Activated T-helper 17 cell treated with anti-CD3 and anti-CD28 coated beads, Interleukin-2, amount 50 U/mL, for 72 hours (primary cell): ENCODE results near the gene LRCOL1. TPM values are rescaled to one million over a fixed set of nuclear protein-coding genes. Genes with fewer than 3 reads are reported as not detected.

Source experiments
- ATAC-seq: fragments of 150-1000 bp; cut with Tn5 transposase; replicated peaks from 2 replicates; pipeline ENCODE4 v1.10.0; 2021; ENCODE audit warnings: mild to moderate bottlenecking, moderate library complexity
- H3K27ac Mint-ChIP-seq: one replicate; pipeline ENCODE4 v1.8.0; 2022; ENCODE audit warnings: mixed read lengths
- H3K27me3 Mint-ChIP-seq: one replicate; pipeline ENCODE4 v1.8.0; 2022; ENCODE audit warnings: mixed read lengths
- H3K36me3 Mint-ChIP-seq: one replicate; pipeline ENCODE4 v1.8.0; 2022; ENCODE audit warnings: low read depth, mild to moderate bottlenecking, mixed read lengths
- H3K4me1 Mint-ChIP-seq: one replicate; pipeline ENCODE4 v1.8.0; 2022; ENCODE audit warnings: mixed read lengths
- H3K4me3 Mint-ChIP-seq: one replicate; pipeline ENCODE4 v1.8.0; 2022; ENCODE audit warnings: mild to moderate bottlenecking, mixed read lengths
- H3K9me3 Mint-ChIP-seq: one replicate; pipeline ENCODE4 v1.8.0; 2022; ENCODE audit warnings: mixed read lengths
- total RNA-seq, 2 donors: library from RNA; stranded (reverse); gene quantifications; one replicate each; pipeline ENCODE4 v1.2.3, GENCODE V29; 2022

Gene LRCOL1
- total RNA-seq, 2 donors from 2014 or later, result not detected

DNA sequence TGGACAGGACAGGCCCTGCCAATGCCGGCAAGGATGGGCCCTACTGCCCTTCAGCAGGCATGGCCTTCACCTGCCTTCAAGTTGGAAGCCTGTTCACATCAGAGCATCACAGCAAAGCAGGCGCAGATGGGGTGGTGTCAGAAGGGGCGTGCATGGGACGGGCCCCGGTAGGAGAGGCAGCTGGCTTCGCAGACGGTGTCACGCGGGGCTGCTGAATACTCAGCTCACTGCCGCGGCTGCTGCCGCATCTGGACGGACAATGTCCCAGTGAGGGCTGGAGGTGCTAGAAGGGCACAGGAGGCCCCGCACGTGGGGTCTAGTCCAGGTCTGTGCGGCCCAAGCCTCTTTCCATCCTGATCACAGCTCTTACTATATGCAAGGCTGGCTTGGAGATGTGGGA, 42.1 kb downstream of the LRCOL1 start:
- ATAC-seq, result no peak
- H3K27ac Mint-ChIP-seq, result no peak overlapping the region
- H3K4me1 Mint-ChIP-seq, result no peaks in the 10 kb centered on the region
- H3K4me3 Mint-ChIP-seq, result no peak overlapping the region
- H3K9me3 Mint-ChIP-seq, result no peaks in the 10 kb centered on the region
- peaks cover 5% of the 10 kb centered on the region for H3K36me3 Mint-ChIP-seq
- H3K27me3 Mint-ChIP-seq, result no peaks in the 10 kb centered on the region

GRCh38 chr12:132566516-132567131, 43.8 kb downstream of the LRCOL1 start:
- Mint-ChIP-seq H3K36me3 (peaks cover 5% of the 10 kb centered on the region), H3K27ac (no peak overlapping the region), H3K4me1 (no peaks in the 10 kb centered on the region), H3K27me3 (no peaks in the 10 kb centered on the region), H3K4me3 (no peak overlapping the region), H3K9me3 (no peaks in the 10 kb centered on the region)
- no peak for ATAC-seq

DNA sequence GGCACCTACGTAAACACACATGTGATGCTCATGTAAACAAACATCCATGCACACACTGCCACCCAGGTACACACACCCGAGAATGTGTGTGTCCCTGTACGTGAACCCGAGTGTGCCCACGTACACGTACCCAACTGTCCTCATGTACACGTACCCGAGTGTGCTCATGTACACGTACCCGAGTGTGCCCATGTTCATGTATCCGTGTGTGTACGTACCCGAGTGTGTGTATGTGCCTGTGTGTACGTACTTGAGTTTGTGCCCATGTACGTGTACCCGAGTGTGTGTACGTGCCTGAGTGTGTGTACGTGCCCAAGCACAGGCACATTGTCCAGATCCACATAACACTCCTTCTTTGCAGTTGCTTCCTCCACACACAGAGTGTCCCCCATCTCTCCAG, 45.0 kb downstream of the LRCOL1 start:
- H3K9me3 Mint-ChIP-seq, result no peaks in the 10 kb centered on the region
- H3K4me3 Mint-ChIP-seq, result no peak overlapping the region
- peaks cover 5% of the 10 kb centered on the region for H3K36me3 Mint-ChIP-seq
- ATAC-seq, result no peak
- H3K27ac Mint-ChIP-seq, result no peak overlapping the region
- no peaks in the 10 kb centered on the region for H3K4me1 Mint-ChIP-seq
- no peaks in the 10 kb centered on the region for H3K27me3 Mint-ChIP-seq

- Mint-ChIP-seq H3K4me3 (no peak overlapping the region), H3K27me3 (no peaks in the 10 kb centered on the region), H3K4me1 (no peaks in the 10 kb centered on the region), H3K9me3 (no peaks in the 10 kb centered on the region), H3K36me3 (peaks cover 5% of the 10 kb centered on the region), H3K27ac (no peak overlapping the region)
- ATAC-seq, result no peak
These were observed 46.5 kb downstream of the LRCOL1 start for GRCh38 chr12:132563911-132564310.

DNA sequence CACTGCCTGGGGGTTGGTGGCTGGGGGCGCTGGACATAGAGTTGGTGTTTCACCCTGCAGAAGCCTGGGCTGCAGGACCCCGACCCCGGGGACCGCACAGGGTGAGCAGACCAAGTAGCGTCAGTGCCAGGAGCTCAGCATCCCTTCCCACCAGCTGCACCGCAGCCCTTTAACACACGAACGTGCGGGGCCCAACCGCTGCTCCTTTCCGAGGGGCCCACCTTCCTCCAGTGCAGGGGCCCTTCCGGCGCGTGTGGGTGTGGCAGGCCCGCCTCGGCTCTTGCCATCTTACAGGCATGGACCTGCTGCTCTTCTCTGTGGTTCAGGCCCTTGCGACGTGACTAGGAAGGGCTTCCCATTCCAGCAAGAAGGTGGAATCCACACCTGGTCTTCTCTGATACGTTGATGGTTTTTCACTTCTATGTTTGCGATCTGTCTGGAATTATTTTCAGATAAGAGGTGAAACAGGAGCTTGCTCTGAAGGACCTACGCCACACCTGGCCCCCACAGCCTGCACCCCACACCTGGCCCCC, 47.8 kb downstream of the LRCOL1 start:
- no peak overlapping the region for H3K4me3 Mint-ChIP-seq
- H3K9me3 Mint-ChIP-seq, result no peaks in the 10 kb centered on the region
- no peaks in the 10 kb centered on the region for H3K27me3 Mint-ChIP-seq
- peaks cover 5% of the 10 kb centered on the region for H3K36me3 Mint-ChIP-seq
- ATAC-seq, result no peak
- H3K27ac Mint-ChIP-seq, result no peak overlapping the region
- H3K4me1 Mint-ChIP-seq, result no peaks in the 10 kb centered on the region

- H3K9me3 Mint-ChIP-seq, result no peaks in the 10 kb centered on the region
- H3K27ac Mint-ChIP-seq, result no peak overlapping the region
- H3K27me3 Mint-ChIP-seq, result no peaks in the 10 kb centered on the region
- H3K4me1 Mint-ChIP-seq, result no peaks in the 10 kb centered on the region
- no peak for ATAC-seq
- H3K4me3 Mint-ChIP-seq, result peak overlapping the region; percentile 44
- H3K36me3 Mint-ChIP-seq, result peaks cover 5% of the 10 kb centered on the region
These were observed 48.8 kb downstream of the LRCOL1 start for GRCh38 chr12:132561427-132562156.

DNA sequence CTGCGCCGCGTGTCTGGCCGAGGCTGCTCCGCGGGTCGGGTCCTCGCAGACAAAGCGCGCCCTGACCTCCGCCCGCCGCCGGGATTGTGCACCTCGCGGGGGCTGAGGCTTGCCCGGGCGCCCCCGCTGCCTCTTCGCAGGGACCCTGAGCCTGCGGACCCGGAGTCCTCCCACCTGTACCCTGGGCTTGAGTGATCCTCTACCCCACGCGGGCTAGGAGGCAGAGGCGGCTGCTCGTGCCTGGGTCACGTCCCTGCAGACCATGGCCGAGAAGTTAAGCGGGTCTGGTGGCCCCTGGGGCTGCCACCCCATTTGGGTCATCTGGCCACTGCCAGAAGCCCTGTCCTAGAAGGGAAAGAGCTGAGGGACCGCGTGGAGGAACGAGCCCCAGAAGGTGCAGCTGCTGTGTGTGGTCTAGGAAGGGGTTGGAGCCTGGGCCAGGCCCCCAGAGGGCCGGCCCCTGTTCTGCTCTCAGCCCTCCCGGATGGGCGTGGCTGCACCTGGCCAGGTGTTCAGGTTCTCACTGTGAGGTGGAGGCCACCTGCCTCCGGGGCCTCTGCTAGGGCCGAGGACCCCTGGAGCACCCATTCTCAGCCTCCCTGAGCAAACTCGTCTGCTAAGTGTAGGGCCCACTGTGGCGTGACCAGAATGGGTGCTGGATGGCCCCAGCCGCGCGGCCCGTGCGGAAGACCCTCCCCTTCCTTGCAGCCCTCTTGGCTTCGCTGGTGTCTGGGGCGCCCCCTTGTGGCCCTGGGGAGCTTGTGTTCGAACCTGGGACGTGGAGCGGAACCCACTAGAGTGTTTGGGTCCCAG, 49.6 kb downstream of the LRCOL1 start:
- Mint-ChIP-seq H3K4me3 (peak overlapping the region; percentile 44), H3K27ac (no peak overlapping the region), H3K27me3 (no peaks in the 10 kb centered on the region), H3K4me1 (no peaks in the 10 kb centered on the region), H3K9me3 (no peaks in the 10 kb centered on the region), H3K36me3 (no peaks in the 10 kb centered on the region)
- peak; percentile 59 for ATAC-seq

DNA sequence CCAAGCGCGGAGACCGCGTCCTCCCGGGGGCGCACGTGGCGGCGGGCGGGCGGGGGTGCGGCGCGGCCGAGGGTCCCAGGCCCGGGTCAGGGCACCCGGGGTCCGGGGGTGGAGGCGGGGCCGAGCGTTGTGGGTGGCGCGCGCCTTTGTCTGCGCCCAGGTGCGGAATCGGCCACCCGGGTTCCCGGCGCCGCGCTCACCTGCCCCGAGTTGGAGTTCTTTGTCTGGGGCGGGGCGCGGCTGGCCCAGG, 50.1 kb downstream of the LRCOL1 start:
- H3K27ac Mint-ChIP-seq, result no peak overlapping the region
- H3K4me3 Mint-ChIP-seq, result no peak overlapping the region
- H3K36me3 Mint-ChIP-seq, result no peaks in the 10 kb centered on the region
- ATAC-seq, result peak; percentile 46
- no peaks in the 10 kb centered on the region for H3K9me3 Mint-ChIP-seq
- no peaks in the 10 kb centered on the region for H3K4me1 Mint-ChIP-seq
- H3K27me3 Mint-ChIP-seq, result no peaks in the 10 kb centered on the region

- Mint-ChIP-seq H3K4me3 (peak overlapping the region; percentile 55), H3K27me3 (no peaks in the 10 kb centered on the region), H3K4me1 (no peaks in the 10 kb centered on the region), H3K36me3 (no peaks in the 10 kb centered on the region), H3K27ac (no peak overlapping the region), H3K9me3 (no peaks in the 10 kb centered on the region)
- peak; percentile 57 for ATAC-seq
These were observed 50.6 kb downstream of the LRCOL1 start for GRCh38 chr12:132559652-132560363.

- H3K36me3 Mint-ChIP-seq, result no peaks in the 10 kb centered on the region
- no peak overlapping the region for H3K27ac Mint-ChIP-seq
- no peak for ATAC-seq
- no peaks in the 10 kb centered on the region for H3K27me3 Mint-ChIP-seq
- no peaks in the 10 kb centered on the region for H3K4me1 Mint-ChIP-seq
- H3K4me3 Mint-ChIP-seq, result peak overlapping the region; percentile 55
- no peaks in the 10 kb centered on the region for H3K9me3 Mint-ChIP-seq
These were observed 51.3 kb downstream of the LRCOL1 start for GRCh38 chr12:132558861-132559623.

GRCh38 chr12:132558042-132558856, 52.1 kb downstream of the LRCOL1 start:
- no peaks in the 10 kb centered on the region for H3K27me3 Mint-ChIP-seq
- peak overlapping the region; percentile 55 for H3K4me3 Mint-ChIP-seq
- H3K27ac Mint-ChIP-seq, result no peak overlapping the region
- H3K4me1 Mint-ChIP-seq, result no peaks in the 10 kb centered on the region
- H3K9me3 Mint-ChIP-seq, result no peaks in the 10 kb centered on the region
- no peak for ATAC-seq
- no peaks in the 10 kb centered on the region for H3K36me3 Mint-ChIP-seq

DNA sequence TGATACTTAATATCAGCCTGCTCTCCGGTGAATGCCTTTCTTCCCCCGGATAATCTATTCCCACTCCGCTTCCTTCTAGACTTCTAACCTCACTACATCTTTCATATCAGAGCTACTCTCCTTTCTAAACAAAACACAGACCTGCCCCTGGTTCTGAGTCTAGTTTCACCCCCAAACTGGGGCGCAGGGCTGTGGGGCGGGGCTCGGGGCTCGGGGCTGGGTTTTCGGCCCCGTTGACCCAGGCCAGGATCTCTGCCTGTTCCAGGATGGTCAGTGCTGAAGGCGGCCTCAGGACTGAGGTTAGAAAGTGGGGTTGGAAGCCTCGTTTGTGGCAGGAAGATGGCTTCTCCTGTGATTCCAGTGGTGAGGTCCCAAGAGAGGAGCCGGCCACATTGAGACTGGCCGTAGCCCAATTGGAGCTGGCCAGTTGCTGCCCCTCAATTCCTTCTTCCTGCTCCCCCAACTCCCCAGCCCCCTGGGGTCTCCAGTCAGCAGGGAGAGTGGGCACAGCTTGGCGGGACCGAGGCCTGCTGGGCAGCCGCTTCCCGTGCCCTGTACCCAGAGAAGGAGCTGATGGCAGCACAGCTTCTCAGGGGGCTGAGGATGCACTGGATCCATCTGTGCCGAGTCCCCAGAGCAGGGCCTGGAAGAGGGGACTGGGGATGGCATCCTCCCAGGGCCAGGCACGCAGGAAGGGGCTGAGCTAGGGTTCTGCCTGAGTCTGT, 52.9 kb downstream of the LRCOL1 start:
- Mint-ChIP-seq H3K36me3 (no peaks in the 10 kb centered on the region), H3K4me1 (no peaks in the 10 kb centered on the region), H3K4me3 (no peak overlapping the region), H3K27me3 (no peaks in the 10 kb centered on the region), H3K27ac (no peak overlapping the region), H3K9me3 (no peaks in the 10 kb centered on the region)
- no peak for ATAC-seq

GRCh38 chr12:132556801-132557200, 53.6 kb downstream of the LRCOL1 start:
- H3K27me3 Mint-ChIP-seq, result no peaks in the 10 kb centered on the region
- H3K4me3 Mint-ChIP-seq, result no peak overlapping the region
- H3K4me1 Mint-ChIP-seq, result no peaks in the 10 kb centered on the region
- ATAC-seq, result no peak
- no peaks in the 10 kb centered on the region for H3K36me3 Mint-ChIP-seq
- no peak overlapping the region for H3K27ac Mint-ChIP-seq
- H3K9me3 Mint-ChIP-seq, result no peaks in the 10 kb centered on the region
